Fibroblast of lung (primary cell): ENCODE measurements around the gene STXBP6. TPM values are rescaled to one million over a fixed set of nuclear protein-coding genes. Genes with fewer than 3 reads are reported as not detected.

Experiments
- DNase-seq, 2 donors: peaks; one replicate each; pipeline versions ENCODE4 v3.0.0 to v3.0.0-alpha.2; 2010; ENCODE audit warnings: low read depth in 2 of 2
- H2AFZ ChIP-seq: 2 replicates; pipeline ENCODE4 v1.5.1; 2012; ENCODE audit warnings: low read length, control low read depth, inconsistent platforms
- H3K27ac ChIP-seq: 2 replicates; pipeline ENCODE4 v1.5.1; 2011; ENCODE audit warnings: low read length, control low read depth; ENCODE audit not compliant: insufficient read depth
- H3K27me3 ChIP-seq: 2 replicates; pipeline ENCODE4 v1.5.1; 2011; ENCODE audit warnings: mild to moderate bottlenecking, low read length; ENCODE audit not compliant: control insufficient read depth, insufficient read depth
- H3K36me3 ChIP-seq: 2 replicates; pipeline ENCODE4 v1.5.1; 2011; ENCODE audit warnings: low read length; ENCODE audit not compliant: control insufficient read depth, insufficient read depth
- H3K4me1 ChIP-seq: 2 replicates; pipeline ENCODE4 v1.5.1; 2011; ENCODE audit warnings: low read length; ENCODE audit not compliant: control insufficient read depth, insufficient read depth; ENCODE audit errors: extremely low read depth
- H3K4me2 ChIP-seq: 2 replicates; pipeline ENCODE4 v1.5.1; 2011; ENCODE audit warnings: low read length, control low read depth; ENCODE audit not compliant: insufficient read depth; ENCODE audit errors: extremely low read depth
- H3K4me3 ChIP-seq, 4 experiments: fragments of 200-600 bp in 1 of 4; sonication (generic) in 1 of 4; replicated peaks in 1 of 4; 2 replicates each; pipeline ENCODE4 v1.5.1; 2011 to 2016; ENCODE audit warnings: low read length in 4 of 4, low read depth in 3 of 4, mild to moderate bottlenecking in 3 of 4, control low read depth in 2 of 4, inconsistent platforms in 1 of 4, mixed read lengths in 1 of 4; ENCODE audit not compliant: insufficient read depth in 1 of 4; ENCODE audit errors: control extremely low read depth in 1 of 4
- H3K79me2 ChIP-seq: 2 replicates; pipeline ENCODE4 v1.5.1; 2012; ENCODE audit warnings: mild to moderate bottlenecking, low read length, inconsistent platforms; ENCODE audit not compliant: control insufficient read depth, insufficient read depth
- H3K9ac ChIP-seq: 2 replicates; pipeline ENCODE4 v1.5.1; 2011; ENCODE audit warnings: mild to moderate bottlenecking, low read length, control low read depth; ENCODE audit not compliant: insufficient read depth
- H3K9me3 ChIP-seq: 2 replicates; pipeline ENCODE4 v1.5.1; 2012; ENCODE audit warnings: low read depth, low read length; ENCODE audit not compliant: control insufficient read depth, insufficient read depth
- H4K20me1 ChIP-seq: 2 replicates; pipeline ENCODE4 v1.5.1; 2011; ENCODE audit warnings: low read length; ENCODE audit not compliant: control insufficient read depth, insufficient read depth; ENCODE audit errors: extremely low read depth
- EZH2 ChIP-seq: IDR thresholded peaks from 2 replicates; pipeline ENCODE4 v1.5.1; 2012; ENCODE audit warnings: low read length, control low read depth, mild to moderate bottlenecking; ENCODE audit errors: missing control alignments
- polyA plus RNA-seq, 2 donors: library from polyadenylated mRNA; depleted of rRNA in 1 of 2; stranded (reverse) in 1 of 2; unstranded in 1 of 2; fragments of >200 nt; gene quantifications; 2 replicates each; pipeline ENCODE4 v1.2.1, GENCODE V29; 2011 to 2012; ENCODE audit warnings: missing spikeins in 1 of 2
- total RNA-seq: library from RNA; depleted of rRNA; stranded (reverse); fragments of >200 nt; gene quantifications from 2 replicates; pipeline ENCODE4 v1.2.1, GENCODE V29; 2014
- TF ChIP-seq, protein P1 (sequence below), 2 donors: IDR thresholded peaks in 1 of 2; conservative IDR thresholded peaks in 1 of 2; 1 replicate in 1 of 2; 2 replicates in 1 of 2; pipeline ENCODE4 v1.5.1; 2011 to 2012; ENCODE audit warnings: low read length in 2 of 2, control low read depth in 1 of 2, inconsistent platforms in 1 of 2, low read depth in 1 of 2, mild to moderate bottlenecking in 1 of 2

The STXBP6 gene
- total and polyA plus RNA-seq, 2 donors (not counting 1 experiment from before 2014, with no cell fraction given) = 4.5 to 17.8 TPM

DNA sequence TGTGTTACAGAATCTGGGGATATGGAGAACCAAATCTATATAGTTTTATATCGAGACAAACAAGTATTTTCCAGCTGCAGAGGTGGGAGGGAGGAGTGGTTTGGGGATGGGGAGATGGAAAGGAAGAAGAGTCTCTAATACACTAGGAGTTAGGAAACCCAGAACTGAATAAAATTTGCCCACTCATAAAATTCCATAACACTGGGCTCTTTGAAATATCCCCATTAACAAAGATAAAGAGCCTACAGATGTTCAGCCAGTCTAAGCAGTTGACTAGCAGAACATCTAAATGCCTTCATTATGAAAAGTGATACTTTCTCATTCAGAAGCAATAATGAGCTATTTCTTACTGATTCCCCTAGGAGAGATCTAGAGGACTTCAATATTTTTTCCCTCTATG, 264.2 kb downstream of the STXBP6 start:
- TF ChIP-seq, protein P1, sequence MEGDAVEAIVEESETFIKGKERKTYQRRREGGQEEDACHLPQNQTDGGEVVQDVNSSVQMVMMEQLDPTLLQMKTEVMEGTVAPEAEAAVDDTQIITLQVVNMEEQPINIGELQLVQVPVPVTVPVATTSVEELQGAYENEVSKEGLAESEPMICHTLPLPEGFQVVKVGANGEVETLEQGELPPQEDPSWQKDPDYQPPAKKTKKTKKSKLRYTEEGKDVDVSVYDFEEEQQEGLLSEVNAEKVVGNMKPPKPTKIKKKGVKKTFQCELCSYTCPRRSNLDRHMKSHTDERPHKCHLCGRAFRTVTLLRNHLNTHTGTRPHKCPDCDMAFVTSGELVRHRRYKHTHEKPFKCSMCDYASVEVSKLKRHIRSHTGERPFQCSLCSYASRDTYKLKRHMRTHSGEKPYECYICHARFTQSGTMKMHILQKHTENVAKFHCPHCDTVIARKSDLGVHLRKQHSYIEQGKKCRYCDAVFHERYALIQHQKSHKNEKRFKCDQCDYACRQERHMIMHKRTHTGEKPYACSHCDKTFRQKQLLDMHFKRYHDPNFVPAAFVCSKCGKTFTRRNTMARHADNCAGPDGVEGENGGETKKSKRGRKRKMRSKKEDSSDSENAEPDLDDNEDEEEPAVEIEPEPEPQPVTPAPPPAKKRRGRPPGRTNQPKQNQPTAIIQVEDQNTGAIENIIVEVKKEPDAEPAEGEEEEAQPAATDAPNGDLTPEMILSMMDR (conservative IDR thresholded peaks at IDR 0.05 in 1 of 2, IDR thresholded peaks at IDR 0.05 in 1 of 2; ENCODE audit: low read depth in 1 of 2, low read length in 2 of 2) = no peak
- no peak for TF ChIP-seq EZH2
- H3K9ac ChIP-seq = no peak overlapping the region
- no peaks in the 10 kb centered on the region for H3K36me3 ChIP-seq
- H2AFZ ChIP-seq = no peak overlapping the region
- H3K4me2 ChIP-seq = no peak overlapping the region
- no peak overlapping the region for H3K4me3 ChIP-seq
- no peaks in the 10 kb centered on the region for H3K9me3 ChIP-seq
- DNase-seq = no peak
- H3K27me3 ChIP-seq = no peaks in the 10 kb centered on the region
- no peaks in the 10 kb centered on the region for H4K20me1 ChIP-seq
- no peaks in the 10 kb centered on the region for H3K4me1 ChIP-seq
- no peak overlapping the region for H3K27ac ChIP-seq
- no peaks in the 10 kb centered on the region for H3K79me2 ChIP-seq

DNA sequence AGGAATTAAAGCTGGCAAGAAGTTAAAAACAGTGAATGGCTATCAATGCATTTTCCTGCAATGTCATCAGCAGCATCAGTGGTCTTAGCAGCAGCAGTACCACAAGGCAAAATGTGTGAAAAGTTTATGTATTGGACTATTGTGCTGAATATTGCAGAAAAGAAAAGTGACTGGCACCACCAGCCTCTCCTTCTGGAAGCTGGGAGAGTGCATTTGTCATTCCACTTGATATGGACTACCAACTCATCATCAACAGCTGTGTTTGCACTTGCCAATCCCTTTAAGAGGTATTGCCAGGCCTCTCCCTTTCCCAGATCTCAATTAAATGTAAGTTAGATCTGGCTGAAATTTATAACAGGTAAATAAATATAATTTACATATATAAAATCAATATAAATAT, 265.0 kb downstream of the STXBP6 start:
- Histone ChIP-seq H3K4me3 (no peak overlapping the region), H3K9ac (no peak overlapping the region), H3K27ac (no peak overlapping the region), H3K4me1 (no peaks in the 10 kb centered on the region), H3K36me3 (no peaks in the 10 kb centered on the region), H3K9me3 (no peaks in the 10 kb centered on the region), H4K20me1 (no peaks in the 10 kb centered on the region), H2AFZ (no peak overlapping the region), H3K27me3 (no peaks in the 10 kb centered on the region), H3K79me2 (no peaks in the 10 kb centered on the region), H3K4me2 (no peak overlapping the region)
- no peak for DNase-seq
- no peak for TF ChIP-seq EZH2
- TF ChIP-seq, protein P1 (conservative IDR thresholded peaks at IDR 0.05 in 1 of 2, IDR thresholded peaks at IDR 0.05 in 1 of 2; ENCODE audit: low read depth in 1 of 2, low read length in 2 of 2) = no peak

DNA sequence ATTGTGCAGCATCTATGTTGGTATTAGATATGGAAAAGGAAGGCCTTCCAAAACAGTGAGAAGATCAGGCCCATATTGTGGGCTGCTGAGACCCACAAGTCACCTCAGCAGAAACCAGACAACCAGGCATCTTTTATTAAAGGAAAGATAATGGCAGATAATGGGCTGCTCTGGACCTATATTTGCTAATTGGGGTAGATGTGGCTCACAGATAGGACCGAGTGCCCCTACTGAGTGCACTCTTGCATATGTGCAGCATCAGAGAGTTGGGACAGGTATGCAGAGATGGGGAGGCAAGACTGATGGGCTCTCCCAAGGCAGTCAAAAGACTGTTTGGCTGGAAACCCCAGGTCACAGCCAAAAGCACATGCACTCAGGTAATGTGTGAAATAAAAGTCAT, 266.2 kb downstream of the STXBP6 start:
- Histone ChIP-seq H3K79me2 (no peaks in the 10 kb centered on the region), H4K20me1 (no peaks in the 10 kb centered on the region), H3K36me3 (no peaks in the 10 kb centered on the region), H3K4me2 (no peak overlapping the region), H3K4me3 (no peak overlapping the region), H3K9ac (no peak overlapping the region), H3K27ac (no peak overlapping the region), H3K4me1 (no peaks in the 10 kb centered on the region), H3K27me3 (no peaks in the 10 kb centered on the region), H2AFZ (no peak overlapping the region), H3K9me3 (no peaks in the 10 kb centered on the region)
- no peak for TF ChIP-seq EZH2
- TF ChIP-seq, protein P1 (conservative IDR thresholded peaks at IDR 0.05 in 1 of 2, IDR thresholded peaks at IDR 0.05 in 1 of 2; ENCODE audit: low read depth in 1 of 2, low read length in 2 of 2) = no peak
- no peak for DNase-seq
